Measurements from ENCODE around the gene ZNF827.

DNA sequence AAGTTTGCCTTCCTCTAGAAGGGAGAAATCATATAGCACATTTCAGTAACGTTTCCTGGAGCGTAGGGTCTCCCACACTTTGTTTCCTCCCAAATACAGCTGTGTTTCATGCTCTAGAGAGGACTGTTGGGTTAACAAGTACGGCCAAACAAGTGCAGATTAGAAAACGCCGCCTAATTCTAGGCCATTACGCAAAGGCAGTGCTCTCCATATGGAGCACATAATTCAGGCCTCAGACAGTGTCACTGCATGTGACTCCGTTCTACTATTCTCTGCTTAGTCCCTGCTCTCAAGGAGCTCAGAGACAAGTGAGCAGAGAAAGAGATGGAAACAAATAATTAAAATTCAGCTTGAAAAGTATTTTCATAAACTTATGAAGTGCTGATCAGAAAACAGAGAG is 11.6 kb downstream of the ZNF827 start:
- no peak for TF ChIP-seq CEBPZ (IDR thresholded peaks at IDR 0.05; ENCODE audit: low read length)
- TF ChIP-seq PHF8 (CRISPR knock-in tag; IDR thresholded peaks at IDR 0.05), result no peak

Measured in HepG2 (cell line).